Breast epithelium (tissue), 3 donors: ENCODE data around the gene MFSD11.

Source experiments
- CTCF ChIP-seq, 3 donors: fragments of 450-650 bp; IDR thresholded peaks; one replicate each; pipeline ENCODE4 v1.5.1; 2016 to 2017; ENCODE audit warnings: antibody characterized with exemption in 3 of 3, mild to moderate bottlenecking in 3 of 3, moderate library complexity in 3 of 3
- POLR2A ChIP-seq: fragments of 450-650 bp; IDR thresholded peaks from one replicate; pipeline ENCODE4 v1.6.1; 2016; ENCODE audit warnings: antibody characterized with exemption, mild to moderate bottlenecking, moderate library complexity

- no peak for TF ChIP-seq CTCF (IDR thresholded peaks at IDR 0.05)
- no peak for TF ChIP-seq POLR2A
Measured at GRCh38 chr17:76811834-76812233, 73.9 kb downstream of the MFSD11 start.
